ENCODE results near the gene PCED1B.

Gene PCED1B

GRCh38 chr12:47206450-47207339 is 127.3 kb downstream of the PCED1B start:
- POLR2A ChIA-PET: no interaction called here
- TF ChIP-seq OSR2 (tag by site-specific recombination; IDR thresholded peaks at IDR 0.05) (no peak), ZNF513 (tag by site-specific recombination; IDR thresholded peaks at IDR 0.05) (no peak), ZNF639 (tag by site-specific recombination; IDR thresholded peaks at IDR 0.05) (no peak), ZBTB48 (tag by site-specific recombination; IDR thresholded peaks at IDR 0.05) (no peak), ZNF510 (tag by site-specific recombination; IDR thresholded peaks at IDR 0.05; ENCODE audit: insufficient replicate concordance) (no peak), GLI4 (tag by site-specific recombination; IDR thresholded peaks at IDR 0.05) (no peak)
- Histone ChIP-seq H3K9me3 (ENCODE audit: control insufficient read depth, insufficient read depth, low read depth, low read length) (no peaks in the 10 kb centered on the region), H3K4me3 (ENCODE audit: low read depth, low read length) (no peak overlapping the region), H3K27ac (ENCODE audit: extremely low read depth, low read depth, low read length) (no peak overlapping the region), H3K36me3 (ENCODE audit: control insufficient read depth in 2 of 2, insufficient read depth in 1 of 2, low read length in 2 of 2) (no peaks in the 10 kb centered on the region), H3K4me1 (ENCODE audit: control insufficient read depth, insufficient read depth, low read length) (no peaks in the 10 kb centered on the region)
- CTCF ChIA-PET: no interaction called here

- no peaks in the 10 kb centered on the region for H3K9me3 ChIP-seq (ENCODE audit: control insufficient read depth, insufficient read depth, low read depth, low read length)
- H3K4me3 ChIP-seq (ENCODE audit: low read depth, low read length): no peak overlapping the region
- TF ChIP-seq ZNF341 (tag by site-specific recombination; IDR thresholded peaks at IDR 0.05; ENCODE audit: low read depth) (no peak), ZNF560 (tag by site-specific recombination; IDR thresholded peaks at IDR 0.05; ENCODE audit: borderline replicate concordance) (no peak), KLF10 (tag by site-specific recombination; IDR thresholded peaks at IDR 0.05) (no peak), ZNF514 (tag by site-specific recombination; IDR thresholded peaks at IDR 0.05) (no peak), ZNF138 (tag by site-specific recombination; IDR thresholded peaks at IDR 0.05; ENCODE audit: borderline replicate concordance) (no peak), ZBTB48 (tag by site-specific recombination; IDR thresholded peaks at IDR 0.05) (no peak), ZBTB10 (tag by site-specific recombination; IDR thresholded peaks at IDR 0.05) (no peak)
- CTCF ChIA-PET: no interaction called here
- H3K4me1 ChIP-seq (ENCODE audit: control insufficient read depth, insufficient read depth, low read length): no peaks in the 10 kb centered on the region
- H3K36me3 ChIP-seq (ENCODE audit: control insufficient read depth in 2 of 2, insufficient read depth in 1 of 2, low read length in 2 of 2): no peaks in the 10 kb centered on the region
- POLR2A ChIA-PET: interaction anchor here (1.1 kb wide), 1 partner anchor 127 kb away, joined by 3 read pairs; the partner anchor contains the start of genes AMIGO2 and PCED1B
- H3K27ac ChIP-seq (ENCODE audit: extremely low read depth, low read depth, low read length): no peak overlapping the region
Measured at GRCh38 chr12:47207340-47207717, 127.9 kb downstream of the PCED1B start.

GRCh38 chr12:47207829-47208248 is 128.4 kb downstream of the PCED1B start:
- no peak overlapping the region for H3K27ac ChIP-seq (ENCODE audit: extremely low read depth, low read depth, low read length)
- ChIA-PET CTCF (no interaction called here), POLR2A (interaction anchor here (1.1 kb wide), 1 partner anchor 128 kb away, joined by 3 read pairs; the partner anchor contains the start of genes AMIGO2 and PCED1B)
- TF ChIP-seq ZNF776 (tag by site-specific recombination; IDR thresholded peaks at IDR 0.05; ENCODE audit: borderline replicate concordance) (no peak), ZNF366 (tag by site-specific recombination; conservative IDR thresholded peaks at IDR 0.05) (no peak), KLF1 (tag by site-specific recombination; IDR thresholded peaks at IDR 0.05) (no peak), SP7 (tag by site-specific recombination; IDR thresholded peaks at IDR 0.05) (no peak), ZNF362 (tag by site-specific recombination; IDR thresholded peaks at IDR 0.05) (no peak), GLI2 (tag by site-specific recombination; IDR thresholded peaks at IDR 0.05; ENCODE audit: borderline replicate concordance, low read depth) (no peak), ZBTB48 (tag by site-specific recombination; IDR thresholded peaks at IDR 0.05) (no peak), ZNF394 (tag by site-specific recombination; IDR thresholded peaks at IDR 0.05; ENCODE audit: borderline replicate concordance) (no peak), ZSCAN16 (tag by site-specific recombination; IDR thresholded peaks at IDR 0.05) (no peak), ZSCAN5A (tag by site-specific recombination; IDR thresholded peaks at IDR 0.05) (no peak), ZNF473 (tag by site-specific recombination; IDR thresholded peaks at IDR 0.05) (no peak)
- H3K36me3 ChIP-seq (ENCODE audit: control insufficient read depth in 2 of 2, insufficient read depth in 1 of 2, low read length in 2 of 2): no peaks in the 10 kb centered on the region
- H3K4me3 ChIP-seq (ENCODE audit: low read depth, low read length): no peak overlapping the region
- H3K9me3 ChIP-seq (ENCODE audit: control insufficient read depth, insufficient read depth, low read depth, low read length): no peaks in the 10 kb centered on the region
- H3K4me1 ChIP-seq (ENCODE audit: control insufficient read depth, insufficient read depth, low read length): no peaks in the 10 kb centered on the region

Data from HEK293 (cell line).